ENCODE measurements around the gene EPS8L1. TPM values are rescaled to one million over a fixed set of nuclear protein-coding genes. Genes with fewer than 3 reads are reported as not detected.
A peak's percentile ranks its signal among the peaks of the same experiment; 100 is the strongest.

EPS8L1 gene
- polyA plus RNA-seq, 1 donor (not counting 4 experiments of a cell fraction or from before 2014, with no cell fraction given): 26.0 TPM

DNA sequence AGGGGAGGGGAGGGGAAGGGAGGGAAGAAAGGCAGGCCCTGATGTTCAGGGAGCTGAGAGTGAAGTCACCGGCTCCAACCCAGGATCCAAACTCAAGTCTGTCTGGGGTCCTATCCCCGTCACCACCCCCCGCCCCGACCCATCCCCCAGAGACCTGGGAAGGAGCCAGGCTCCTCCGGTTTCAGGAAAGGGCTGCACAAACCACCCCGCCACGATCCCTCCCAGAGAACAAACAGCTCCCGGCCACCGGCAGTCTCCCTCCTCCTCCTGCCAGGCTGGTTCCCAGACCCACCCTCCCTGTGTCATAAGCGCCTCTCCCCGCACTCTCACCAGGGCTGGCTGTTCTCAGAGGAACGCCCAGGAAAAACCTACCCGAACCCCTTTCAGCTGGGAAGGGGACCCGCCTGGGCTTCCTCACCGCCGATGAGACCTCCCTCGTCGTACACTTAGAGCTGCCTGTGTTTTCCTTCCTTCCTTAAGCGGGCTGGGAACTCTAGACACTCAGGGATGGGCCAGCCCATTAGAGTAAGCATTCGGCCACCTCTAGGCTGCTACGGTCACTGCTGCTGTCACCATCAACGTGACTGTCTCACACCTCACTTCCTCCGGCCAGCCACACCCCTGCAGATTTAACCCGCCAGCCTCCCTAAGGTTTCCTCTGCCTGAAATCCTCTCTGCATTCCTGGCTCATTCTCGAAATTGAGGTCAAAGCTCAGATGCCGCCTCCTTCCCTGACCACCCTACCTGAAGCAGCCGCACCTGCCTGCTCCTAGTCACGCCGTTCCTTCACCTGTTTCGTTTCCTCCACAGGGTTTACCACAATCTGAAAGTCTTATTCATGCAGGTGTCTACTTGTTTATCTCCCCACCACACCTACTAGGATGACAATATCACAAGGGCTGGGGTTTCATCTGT is 6.5 kb upstream of the EPS8L1 start:
- peak overlapping the region; percentile 52 for H2AFZ ChIP-seq (ENCODE audit: control insufficient read depth, low read length)
- DNase-seq (ENCODE audit: low read depth, low spot score): no peak
- dilution Hi-C loops (cut with MboI; ENCODE audit: extremely low pct_ligation_motif_present, low sequenced_read_pairs): no loop called here

DNA sequence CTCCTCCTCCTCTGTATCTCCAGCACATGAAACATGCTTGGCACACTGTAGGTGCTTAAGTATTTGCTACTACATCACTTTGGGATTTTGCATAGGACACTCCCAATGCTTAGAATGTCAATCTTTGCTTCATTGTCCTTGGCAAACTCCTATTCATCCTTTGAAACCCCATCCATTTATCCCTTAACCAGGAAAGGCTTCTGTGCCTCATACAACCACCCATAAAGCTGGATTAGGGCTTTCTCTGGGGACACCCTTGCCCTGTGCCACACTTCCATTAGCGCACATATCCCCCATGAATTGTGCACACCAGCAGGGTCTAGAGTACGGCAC is 5.8 kb upstream of the EPS8L1 start:
- Histone ChIP-seq H3K4me2 (ENCODE audit: control insufficient read depth, extremely low read depth, insufficient read depth, low read depth, low read length) (peak overlapping the region; percentile 89), H3K4me3 (ENCODE audit: control insufficient read depth in 2 of 3, extremely low read depth in 1 of 3, insufficient read depth in 2 of 3, low read depth in 1 of 3, low read length in 3 of 3) (peak overlapping the region in 1 of 3 experiments; percentile 65), H3K36me3 (ENCODE audit: control insufficient read depth in 2 of 2, extremely low read depth in 1 of 2, insufficient read depth in 2 of 2, low read length in 2 of 2) (no peaks in the 10 kb centered on the region), H2AFZ (ENCODE audit: control insufficient read depth, low read length) (no peak overlapping the region), H3K9ac (ENCODE audit: control insufficient read depth, extremely low read depth, insufficient read depth, low read length) (no peak overlapping the region), H3K9me1 (ENCODE audit: control insufficient read depth, extremely low read depth, insufficient read depth, low read length) (no peaks in the 10 kb centered on the region), H3K27ac (ENCODE audit: control insufficient read depth, insufficient read depth, low read length) (no peak overlapping the region), H3K9me3 (ENCODE audit: control insufficient read depth, low read depth, low read length) (no peaks in the 10 kb centered on the region), H3K4me1 (ENCODE audit: control insufficient read depth, extremely low read depth, insufficient read depth, low read length) (peaks cover 16% of the 10 kb centered on the region), H3K79me2 (ENCODE audit: control insufficient read depth, insufficient read depth, low read length) (no peaks in the 10 kb centered on the region), H3K27me3 (ENCODE audit: control insufficient read depth, extremely low read depth, insufficient read depth, low read length) (peaks cover 25% of the 10 kb centered on the region), H4K20me1 (ENCODE audit: control insufficient read depth, extremely low read depth, insufficient read depth, low read length) (no peaks in the 10 kb centered on the region)
- no peak for DNase-seq (ENCODE audit: low read depth, low spot score)
- FAIRE-seq: no peak
- dilution Hi-C loops (cut with MboI; ENCODE audit: extremely low pct_ligation_motif_present, low sequenced_read_pairs): no loop called here
- no peak for TF ChIP-seq EZH2 (IDR thresholded peaks at IDR 0.05; ENCODE audit: low read length)
- TF ChIP-seq, protein P1, sequence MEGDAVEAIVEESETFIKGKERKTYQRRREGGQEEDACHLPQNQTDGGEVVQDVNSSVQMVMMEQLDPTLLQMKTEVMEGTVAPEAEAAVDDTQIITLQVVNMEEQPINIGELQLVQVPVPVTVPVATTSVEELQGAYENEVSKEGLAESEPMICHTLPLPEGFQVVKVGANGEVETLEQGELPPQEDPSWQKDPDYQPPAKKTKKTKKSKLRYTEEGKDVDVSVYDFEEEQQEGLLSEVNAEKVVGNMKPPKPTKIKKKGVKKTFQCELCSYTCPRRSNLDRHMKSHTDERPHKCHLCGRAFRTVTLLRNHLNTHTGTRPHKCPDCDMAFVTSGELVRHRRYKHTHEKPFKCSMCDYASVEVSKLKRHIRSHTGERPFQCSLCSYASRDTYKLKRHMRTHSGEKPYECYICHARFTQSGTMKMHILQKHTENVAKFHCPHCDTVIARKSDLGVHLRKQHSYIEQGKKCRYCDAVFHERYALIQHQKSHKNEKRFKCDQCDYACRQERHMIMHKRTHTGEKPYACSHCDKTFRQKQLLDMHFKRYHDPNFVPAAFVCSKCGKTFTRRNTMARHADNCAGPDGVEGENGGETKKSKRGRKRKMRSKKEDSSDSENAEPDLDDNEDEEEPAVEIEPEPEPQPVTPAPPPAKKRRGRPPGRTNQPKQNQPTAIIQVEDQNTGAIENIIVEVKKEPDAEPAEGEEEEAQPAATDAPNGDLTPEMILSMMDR (optimal IDR thresholded peaks at IDR 0.05 in 1 of 3, IDR thresholded peaks at IDR 0.05 in 1 of 3, conservative IDR thresholded peaks at IDR 0.05 in 1 of 3; ENCODE audit: extremely low read depth in 1 of 3, insufficient read depth in 2 of 3, low read length in 3 of 3): no peak

More for the DNA sequence above, 6.5 kb upstream of the EPS8L1 start:
- Histone ChIP-seq H4K20me1 (ENCODE audit: control insufficient read depth, extremely low read depth, insufficient read depth, low read length) (no peaks in the 10 kb centered on the region), H3K9me1 (ENCODE audit: control insufficient read depth, extremely low read depth, insufficient read depth, low read length) (no peaks in the 10 kb centered on the region), H3K4me2 (ENCODE audit: control insufficient read depth, extremely low read depth, insufficient read depth, low read depth, low read length) (peak overlapping the region; percentile 89), H3K4me3 (ENCODE audit: control insufficient read depth in 2 of 3, extremely low read depth in 1 of 3, insufficient read depth in 2 of 3, low read depth in 1 of 3, low read length in 3 of 3) (peak overlapping the region; percentile 19 to 65 (median 49)), H3K27me3 (ENCODE audit: control insufficient read depth, extremely low read depth, insufficient read depth, low read length) (peaks cover 25% of the 10 kb centered on the region), H3K4me1 (ENCODE audit: control insufficient read depth, extremely low read depth, insufficient read depth, low read length) (peaks cover 16% of the 10 kb centered on the region), H3K79me2 (ENCODE audit: control insufficient read depth, insufficient read depth, low read length) (no peaks in the 10 kb centered on the region), H3K9ac (ENCODE audit: control insufficient read depth, extremely low read depth, insufficient read depth, low read length) (peak overlapping the region; percentile 30), H3K36me3 (ENCODE audit: control insufficient read depth in 2 of 2, extremely low read depth in 1 of 2, insufficient read depth in 2 of 2, low read length in 2 of 2) (no peaks in the 10 kb centered on the region), H3K27ac (ENCODE audit: control insufficient read depth, insufficient read depth, low read length) (no peak overlapping the region), H3K9me3 (ENCODE audit: control insufficient read depth, low read depth, low read length) (no peaks in the 10 kb centered on the region)
- TF ChIP-seq, protein P1 (optimal IDR thresholded peaks at IDR 0.05 in 1 of 3, IDR thresholded peaks at IDR 0.05 in 1 of 3, conservative IDR thresholded peaks at IDR 0.05 in 1 of 3; ENCODE audit: extremely low read depth in 1 of 3, insufficient read depth in 2 of 3, low read length in 3 of 3): no peak
- no peak for TF ChIP-seq EZH2 (IDR thresholded peaks at IDR 0.05; ENCODE audit: low read length)
- peak; percentile 69 for FAIRE-seq

All from keratinocyte (primary cell).